ENCODE measurements around the gene PIMREG.

Gene PIMREG

DNA sequence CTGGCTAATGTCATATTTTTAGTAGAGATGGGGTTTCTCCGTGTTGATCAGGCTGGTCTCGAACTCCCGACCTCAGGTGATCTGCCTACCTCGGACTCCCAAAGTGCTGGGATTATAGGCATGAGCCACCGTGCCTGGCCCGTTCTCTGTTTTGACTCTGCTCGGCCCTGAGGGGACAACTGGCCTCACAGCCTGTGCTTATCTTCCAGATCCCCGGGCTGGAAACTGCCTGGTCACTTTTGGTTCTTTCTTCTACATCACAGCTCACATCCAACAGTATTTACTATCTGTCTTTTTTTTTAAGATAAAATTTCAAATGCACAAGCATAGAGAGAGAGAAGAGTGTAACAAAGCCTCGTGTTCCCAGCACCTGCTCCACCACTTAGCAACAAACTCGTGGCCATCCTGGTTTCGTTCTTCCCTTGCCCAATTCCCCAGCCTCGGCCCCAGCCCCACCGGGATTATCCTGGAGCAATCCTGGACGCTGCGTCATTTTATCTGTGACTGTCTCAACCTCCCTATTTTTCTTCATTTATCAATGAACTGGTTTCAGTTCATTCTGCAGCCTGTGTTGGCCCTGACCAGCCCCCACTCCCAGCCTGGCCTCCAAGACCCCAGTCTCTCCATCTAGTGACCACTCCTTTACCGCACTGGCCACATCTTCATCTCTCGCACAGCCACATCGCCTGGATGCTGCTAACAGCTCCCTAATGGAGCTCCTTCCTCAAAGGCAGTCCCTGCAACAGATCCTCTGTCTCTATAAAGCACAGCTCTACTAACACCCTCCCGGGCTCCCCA lies 21.1 kb downstream of the PIMREG start:
- Histone ChIP-seq H3K36me3 (ENCODE audit: control insufficient read depth, low read depth, low read length) (no peaks in the 10 kb centered on the region), H3K9me3 (ENCODE audit: control insufficient read depth, low read depth, low read length) (no peaks in the 10 kb centered on the region), H3K27me3 (ENCODE audit: control insufficient read depth, insufficient read depth, low read length) (no peaks in the 10 kb centered on the region), H3K9ac (ENCODE audit: low read length) (no peak overlapping the region), H3K4me3 (ENCODE audit: low read length) (no peak overlapping the region), H3K4me1 (ENCODE audit: control insufficient read depth, low read depth, low read length) (peaks cover 17% of the 10 kb centered on the region), H3K27ac (ENCODE audit: low read length) (no peak overlapping the region)

DNA sequence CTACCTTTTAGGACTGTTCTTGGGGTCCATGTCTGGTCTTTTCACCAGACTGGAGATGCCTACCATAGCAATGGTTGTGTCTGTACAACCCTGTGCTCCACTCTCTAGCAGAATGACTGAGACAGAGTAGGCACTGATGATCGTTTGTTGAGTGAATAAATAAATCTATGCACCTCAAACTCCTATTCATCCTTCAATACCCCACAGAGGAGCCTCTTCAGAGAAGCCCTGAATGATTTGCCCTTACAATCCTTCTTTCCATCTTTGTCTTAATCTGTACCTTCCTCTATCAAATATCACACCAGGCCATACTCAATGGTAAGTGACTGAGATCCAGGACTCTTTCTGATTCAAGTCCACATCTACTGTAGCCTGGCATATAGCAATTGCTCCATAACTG lies 23.3 kb downstream of the PIMREG start:
- no peaks in the 10 kb centered on the region for H3K27me3 ChIP-seq (ENCODE audit: control insufficient read depth, insufficient read depth, low read length)
- no peak overlapping the region for H3K9ac ChIP-seq (ENCODE audit: low read length)
- H3K4me1 ChIP-seq (ENCODE audit: control insufficient read depth, low read depth, low read length) = peaks cover 12% of the 10 kb centered on the region
- no peaks in the 10 kb centered on the region for H3K36me3 ChIP-seq (ENCODE audit: control insufficient read depth, low read depth, low read length)
- H3K27ac ChIP-seq (ENCODE audit: low read length) = no peak overlapping the region
- no peaks in the 10 kb centered on the region for H3K9me3 ChIP-seq (ENCODE audit: control insufficient read depth, low read depth, low read length)
- no peak overlapping the region for H3K4me3 ChIP-seq (ENCODE audit: low read length)

DNA sequence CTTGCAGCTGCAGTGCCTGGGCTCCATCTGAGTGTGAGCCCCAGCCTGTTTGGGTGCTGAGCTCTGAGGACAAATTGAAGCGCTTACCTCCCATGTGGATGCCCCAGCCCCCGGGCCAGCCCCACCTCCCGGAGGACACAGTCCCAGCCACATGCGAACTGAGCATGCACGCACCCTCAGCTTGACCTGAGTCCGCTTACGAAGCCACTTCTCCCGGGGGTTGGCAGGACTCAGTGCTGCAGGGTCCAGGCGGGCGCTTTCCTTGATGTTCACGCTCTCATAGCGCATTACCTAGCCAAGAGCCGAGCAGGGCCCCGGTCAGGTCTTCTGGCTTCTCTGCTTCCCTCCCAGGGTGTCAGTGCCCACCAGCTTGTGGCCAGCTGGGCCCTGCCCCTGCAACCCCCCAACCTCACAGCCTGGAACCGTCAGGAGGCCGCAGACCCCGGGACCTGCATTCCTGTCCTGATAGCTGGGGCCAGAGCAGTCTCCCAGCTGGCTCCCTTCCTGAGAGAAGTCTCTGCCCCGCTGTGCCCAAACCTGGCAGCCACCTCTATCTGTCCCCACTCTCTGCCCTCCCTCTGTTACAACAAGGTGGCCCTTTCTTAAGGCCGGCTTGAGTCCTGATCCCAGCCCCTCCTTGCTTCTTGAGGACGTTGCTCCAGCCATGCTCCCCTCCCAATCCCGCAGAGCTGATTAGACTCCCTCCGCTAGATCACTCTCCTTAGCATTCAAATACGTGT lies 24.0 kb downstream of the PIMREG start:
- no peak overlapping the region for H3K9ac ChIP-seq (ENCODE audit: low read length)

DNA sequence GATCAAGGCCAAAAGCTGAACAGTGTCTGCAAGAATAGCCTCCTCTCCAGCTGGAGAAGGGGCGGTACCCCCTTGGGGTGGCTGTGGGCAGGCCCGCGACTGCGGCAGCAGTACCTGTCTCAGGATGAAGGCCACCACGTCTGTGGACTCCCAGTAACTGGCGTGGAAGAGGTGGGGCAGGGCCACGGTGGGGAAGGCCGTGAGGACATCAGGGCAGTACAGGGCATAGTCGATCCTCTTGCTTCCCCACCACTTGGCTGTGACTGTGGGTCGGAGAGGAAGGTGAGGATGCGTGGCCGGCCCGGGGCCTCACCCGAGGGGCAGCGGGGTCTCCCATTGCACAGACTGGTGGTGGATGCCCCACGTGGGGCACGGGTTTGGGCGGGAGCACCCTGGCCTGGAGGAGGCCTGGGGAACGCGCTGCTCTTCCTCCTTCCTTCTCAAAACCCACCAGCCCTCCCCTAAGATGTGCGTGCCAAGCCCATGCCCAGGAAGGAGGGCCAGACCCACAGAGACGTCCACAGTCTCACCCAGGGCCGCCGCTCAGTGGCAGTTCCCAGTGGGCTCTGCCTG lies 26.0 kb downstream of the PIMREG start:
- Histone ChIP-seq H3K27ac (ENCODE audit: low read length) (no peak overlapping the region), H3K9ac (ENCODE audit: low read length) (no peak overlapping the region), H3K9me3 (ENCODE audit: control insufficient read depth, low read depth, low read length) (no peaks in the 10 kb centered on the region), H3K4me1 (ENCODE audit: control insufficient read depth, low read depth, low read length) (peaks cover 5% of the 10 kb centered on the region), H3K36me3 (ENCODE audit: control insufficient read depth, low read depth, low read length) (no peaks in the 10 kb centered on the region), H3K4me3 (ENCODE audit: low read length) (no peak overlapping the region), H3K27me3 (ENCODE audit: control insufficient read depth, insufficient read depth, low read length) (no peaks in the 10 kb centered on the region)

More for the DNA sequence above, 24.0 kb downstream of the PIMREG start:
- Histone ChIP-seq H3K27ac (ENCODE audit: low read length) (no peak overlapping the region), H3K4me3 (ENCODE audit: low read length) (no peak overlapping the region), H3K4me1 (ENCODE audit: control insufficient read depth, low read depth, low read length) (peaks cover 9% of the 10 kb centered on the region), H3K27me3 (ENCODE audit: control insufficient read depth, insufficient read depth, low read length) (no peaks in the 10 kb centered on the region), H3K36me3 (ENCODE audit: control insufficient read depth, low read depth, low read length) (no peaks in the 10 kb centered on the region), H3K9me3 (ENCODE audit: control insufficient read depth, low read depth, low read length) (no peaks in the 10 kb centered on the region)

DNA sequence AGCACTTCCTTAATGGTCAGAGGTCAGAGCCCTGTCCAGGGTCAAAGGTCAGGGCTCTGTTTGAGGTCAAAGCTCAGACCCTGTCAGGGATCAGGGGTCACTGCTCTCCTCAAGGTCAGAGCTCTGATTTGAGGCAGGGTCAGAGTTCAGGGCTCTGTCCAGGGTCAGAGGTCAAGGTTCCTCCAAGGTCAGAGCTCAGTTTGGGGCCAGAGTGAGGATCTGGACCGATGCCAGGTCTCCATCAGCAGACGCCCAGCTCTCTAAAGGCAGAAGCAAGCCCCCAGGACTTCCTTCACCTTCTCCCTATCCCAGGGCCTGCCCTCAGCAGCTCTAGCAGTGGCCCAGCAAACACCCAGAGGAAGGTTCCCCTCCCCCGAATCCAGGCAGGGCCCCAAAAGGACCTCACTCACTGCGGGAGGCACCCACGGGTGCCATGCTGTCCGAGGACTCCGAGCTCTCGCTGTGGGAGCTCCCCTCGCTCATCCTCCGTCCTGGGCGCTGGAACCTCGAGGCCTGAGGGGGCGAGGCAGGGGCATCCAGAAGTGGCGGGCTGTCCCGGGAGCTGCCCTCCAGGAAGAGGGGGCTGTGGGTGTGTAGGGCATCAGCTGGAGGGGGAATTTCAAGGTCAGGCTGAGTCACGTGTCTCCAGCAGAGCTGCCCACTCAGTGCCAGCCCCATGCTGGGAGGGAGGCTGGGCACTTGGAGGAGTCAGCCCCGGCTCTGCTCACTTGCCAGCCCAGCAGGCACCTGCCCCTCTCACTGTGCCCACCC lies 26.7 kb downstream of the PIMREG start:
- no peaks in the 10 kb centered on the region for H3K9me3 ChIP-seq (ENCODE audit: control insufficient read depth, low read depth, low read length)
- H3K9ac ChIP-seq (ENCODE audit: low read length) = no peak overlapping the region
- H3K4me1 ChIP-seq (ENCODE audit: control insufficient read depth, low read depth, low read length) = peaks cover 5% of the 10 kb centered on the region
- H3K36me3 ChIP-seq (ENCODE audit: control insufficient read depth, low read depth, low read length) = no peaks in the 10 kb centered on the region
- H3K27ac ChIP-seq (ENCODE audit: low read length) = no peak overlapping the region
- H3K4me3 ChIP-seq (ENCODE audit: low read length) = no peak overlapping the region
- no peaks in the 10 kb centered on the region for H3K27me3 ChIP-seq (ENCODE audit: control insufficient read depth, insufficient read depth, low read length)

DNA sequence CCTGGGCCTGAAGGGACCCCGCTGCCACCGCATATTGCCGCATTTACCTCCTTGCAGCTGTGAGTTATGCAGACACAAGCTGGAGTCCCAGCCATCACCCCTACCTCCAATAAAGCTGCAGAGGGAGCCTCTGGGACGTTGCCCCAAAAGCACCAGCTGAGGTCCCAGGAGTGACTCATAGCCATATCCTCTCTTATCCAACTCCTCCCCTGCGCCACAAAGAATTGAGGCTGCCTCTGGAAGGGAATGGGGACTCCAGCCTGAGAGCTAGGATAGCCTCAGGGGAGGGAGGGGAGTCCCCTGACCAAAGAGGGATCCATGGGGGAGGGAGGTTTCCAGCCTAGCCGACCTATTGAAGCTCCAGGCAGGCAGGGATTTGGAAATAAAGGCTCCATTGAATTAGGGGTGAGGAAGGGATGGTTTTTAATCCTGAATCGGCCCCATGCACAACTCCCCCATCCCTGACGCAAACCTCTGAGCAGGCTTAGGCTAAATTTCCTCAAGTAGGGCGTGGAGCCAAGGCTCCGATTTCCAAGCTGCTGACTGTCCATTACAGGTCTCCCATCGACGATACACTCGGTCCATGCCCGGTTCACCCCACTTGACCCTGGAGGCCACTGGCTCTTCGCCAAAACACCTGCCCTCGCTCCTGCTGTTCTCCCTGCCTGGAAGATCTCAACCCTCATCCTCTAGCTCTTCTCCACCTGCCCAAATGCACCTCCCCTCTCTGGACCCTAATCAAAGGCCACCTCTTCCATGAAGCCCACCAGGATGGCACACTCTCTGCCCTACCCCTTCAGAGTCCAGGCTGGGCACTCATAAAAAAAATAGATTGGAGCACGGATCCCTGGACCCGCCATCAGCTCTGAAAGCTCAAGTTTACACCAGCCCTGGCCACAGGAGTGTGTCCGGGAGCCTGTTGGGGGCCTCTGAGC lies 27.5 kb downstream of the PIMREG start:
- Histone ChIP-seq H3K27ac (ENCODE audit: low read length) (no peak overlapping the region), H3K36me3 (ENCODE audit: control insufficient read depth, low read depth, low read length) (no peaks in the 10 kb centered on the region), H3K9ac (ENCODE audit: low read length) (no peak overlapping the region), H3K4me3 (ENCODE audit: low read length) (no peak overlapping the region), H3K9me3 (ENCODE audit: control insufficient read depth, low read depth, low read length) (no peaks in the 10 kb centered on the region), H3K27me3 (ENCODE audit: control insufficient read depth, insufficient read depth, low read length) (no peaks in the 10 kb centered on the region), H3K4me1 (ENCODE audit: control insufficient read depth, low read depth, low read length) (peaks cover 5% of the 10 kb centered on the region)

DNA sequence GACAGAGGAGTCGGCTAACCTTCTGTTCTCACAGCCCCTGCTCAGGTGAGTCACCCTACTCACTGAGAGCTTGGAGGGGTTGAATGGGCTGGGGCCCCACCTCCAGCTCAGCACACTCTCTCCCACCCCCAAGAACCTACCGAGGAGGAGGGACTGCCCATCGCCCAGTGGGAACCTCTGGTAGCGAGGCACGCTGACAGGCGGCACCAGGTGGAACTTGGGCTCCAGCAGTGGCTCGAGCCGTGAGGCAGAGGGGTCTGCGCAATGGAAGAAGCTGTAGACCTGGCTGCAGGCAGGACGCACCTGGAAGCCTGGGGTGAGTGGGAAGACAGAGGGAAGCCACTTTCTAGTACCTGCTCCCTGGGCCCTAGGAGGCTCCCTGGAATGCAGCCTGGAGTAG lies 28.3 kb downstream of the PIMREG start:
- Histone ChIP-seq H3K9ac (ENCODE audit: low read length) (no peak overlapping the region), H3K36me3 (ENCODE audit: control insufficient read depth, low read depth, low read length) (no peaks in the 10 kb centered on the region), H3K27ac (ENCODE audit: low read length) (no peak overlapping the region), H3K9me3 (ENCODE audit: control insufficient read depth, low read depth, low read length) (no peaks in the 10 kb centered on the region), H3K4me3 (ENCODE audit: low read length) (no peak overlapping the region), H3K4me1 (ENCODE audit: control insufficient read depth, low read depth, low read length) (peaks cover 5% of the 10 kb centered on the region), H3K27me3 (ENCODE audit: control insufficient read depth, insufficient read depth, low read length) (no peaks in the 10 kb centered on the region)

DNA sequence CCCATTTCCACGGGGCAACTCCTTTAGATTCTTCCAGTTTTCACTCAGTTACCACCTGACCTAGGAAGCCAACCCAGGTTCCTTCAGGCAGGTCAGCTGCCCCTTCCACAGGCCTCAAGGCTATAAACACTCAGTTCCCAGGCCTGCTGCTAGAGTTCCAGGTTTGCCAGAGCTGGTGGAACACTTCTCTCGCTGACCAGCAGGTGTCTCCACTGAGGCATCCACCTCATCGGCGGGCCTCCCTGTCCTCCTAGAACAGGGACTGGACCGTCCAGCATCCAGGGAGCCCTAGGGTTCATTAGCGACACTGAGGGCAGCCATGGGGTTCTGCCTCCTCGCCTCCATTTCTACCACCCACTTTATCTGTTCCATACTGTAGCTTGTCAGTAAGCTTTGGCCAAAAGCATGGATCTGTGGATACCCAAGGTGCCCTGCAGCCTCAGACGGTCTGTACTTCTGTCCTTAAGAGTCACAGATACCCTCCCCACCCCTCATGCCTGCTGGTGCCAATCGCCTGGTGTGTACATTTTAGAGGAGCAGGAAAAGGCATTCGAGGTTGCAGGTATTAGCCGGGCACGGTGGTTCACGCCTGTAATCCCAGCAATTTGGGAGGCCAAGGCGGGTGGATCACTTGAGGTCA lies 29.0 kb downstream of the PIMREG start:
- H3K9me3 ChIP-seq (ENCODE audit: control insufficient read depth, low read depth, low read length) = no peaks in the 10 kb centered on the region
- H3K27ac ChIP-seq (ENCODE audit: low read length) = no peak overlapping the region
- no peak overlapping the region for H3K9ac ChIP-seq (ENCODE audit: low read length)
- H3K36me3 ChIP-seq (ENCODE audit: control insufficient read depth, low read depth, low read length) = no peaks in the 10 kb centered on the region
- no peak overlapping the region for H3K4me3 ChIP-seq (ENCODE audit: low read length)
- H3K4me1 ChIP-seq (ENCODE audit: control insufficient read depth, low read depth, low read length) = peaks cover 5% of the 10 kb centered on the region
- no peaks in the 10 kb centered on the region for H3K27me3 ChIP-seq (ENCODE audit: control insufficient read depth, insufficient read depth, low read length)

DNA sequence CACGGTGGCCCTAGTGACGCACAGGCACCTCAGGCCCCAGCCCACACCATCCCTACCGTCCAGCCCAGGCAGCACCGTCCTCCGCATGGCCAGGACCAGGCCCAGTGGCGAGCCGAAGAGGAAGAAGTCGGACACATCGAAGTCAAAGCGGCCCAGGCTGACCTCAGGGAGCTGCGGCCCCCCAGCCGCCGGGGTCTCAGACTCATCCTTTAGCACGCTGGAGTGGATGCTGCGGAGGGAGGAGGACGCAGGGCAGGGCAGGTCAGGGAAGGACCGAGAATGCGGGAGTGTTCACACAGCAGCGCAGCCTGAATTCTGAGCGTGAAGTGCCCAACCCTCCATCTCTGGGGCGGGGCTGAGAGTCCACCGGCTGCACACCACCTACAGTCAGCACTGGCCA lies 30.1 kb downstream of the PIMREG start:
- Histone ChIP-seq H3K27me3 (ENCODE audit: control insufficient read depth, insufficient read depth, low read length) (no peaks in the 10 kb centered on the region), H3K4me1 (ENCODE audit: control insufficient read depth, low read depth, low read length) (peaks cover 5% of the 10 kb centered on the region), H3K9me3 (ENCODE audit: control insufficient read depth, low read depth, low read length) (no peaks in the 10 kb centered on the region), H3K27ac (ENCODE audit: low read length) (no peak overlapping the region), H3K36me3 (ENCODE audit: control insufficient read depth, low read depth, low read length) (no peaks in the 10 kb centered on the region), H3K4me3 (ENCODE audit: low read length) (no peak overlapping the region), H3K9ac (ENCODE audit: low read length) (no peak overlapping the region)

DNA sequence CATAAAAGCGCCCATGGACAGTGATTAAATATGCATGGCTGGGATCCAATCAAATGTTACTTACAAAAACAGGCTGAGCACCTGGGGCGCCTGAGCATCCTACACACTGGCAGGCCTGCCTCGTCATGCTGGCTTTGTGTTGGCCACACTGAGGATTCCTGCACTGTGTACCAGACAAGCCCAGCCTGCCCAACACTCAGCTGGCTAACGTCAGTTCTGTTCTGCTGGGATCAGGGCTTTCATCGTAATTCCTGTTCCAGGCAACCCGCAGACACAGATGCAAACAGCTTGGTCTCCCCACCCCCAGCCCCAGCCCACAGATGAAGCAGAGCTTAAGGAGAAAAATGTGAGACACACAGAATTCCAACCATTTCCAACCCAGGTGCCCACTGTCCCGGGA lies 30.7 kb downstream of the PIMREG start:
- H3K4me3 ChIP-seq (ENCODE audit: low read length) = no peak overlapping the region
- H3K9me3 ChIP-seq (ENCODE audit: control insufficient read depth, low read depth, low read length) = no peaks in the 10 kb centered on the region
- H3K27ac ChIP-seq (ENCODE audit: low read length) = no peak overlapping the region
- H3K36me3 ChIP-seq (ENCODE audit: control insufficient read depth, low read depth, low read length) = no peaks in the 10 kb centered on the region
- H3K9ac ChIP-seq (ENCODE audit: low read length) = no peak overlapping the region
- no peaks in the 10 kb centered on the region for H3K27me3 ChIP-seq (ENCODE audit: control insufficient read depth, insufficient read depth, low read length)
- peaks cover 6% of the 10 kb centered on the region for H3K4me1 ChIP-seq (ENCODE audit: control insufficient read depth, low read depth, low read length)
